Left lung (tissue), 10 donors: ENCODE measurements around the gene ADAM10. TPM values are rescaled to one million over a fixed set of nuclear protein-coding genes. Genes with fewer than 3 reads are reported as not detected.
"Not testable (repeated sequence)": the region's sequence is repeated elsewhere in the genome, so short reads cannot be mapped to it uniquely, and the experiment has no call there.

Source experiments
- ATAC-seq: fragments of 200-7000 bp; cut with Tn5 transposase; one replicate; pipeline ENCODE4 v1.9.1; 2020; ENCODE audit warnings: moderate library complexity
- DNase-seq, 4 donors: peaks; one replicate each; pipeline ENCODE4 v3.0.0-alpha.2; 2013 to 2020
- H3K27ac ChIP-seq, 2 donors: fragments of 200-600 bp; sonication (generic) in 1 of 2; one replicate each; pipeline versions ENCODE4 v1.5.0 to v1.8.0; 2020 to 2021
- H3K27me3 ChIP-seq, 2 donors: fragments of 200-600 bp; sonication (generic) in 1 of 2; one replicate each; pipeline versions ENCODE4 v1.5.0 to v1.8.0; 2020 to 2021
- H3K36me3 ChIP-seq, 2 donors: fragments of 200-600 bp; sonication (generic) in 1 of 2; one replicate each; pipeline versions ENCODE4 v1.5.0 to v1.8.0; 2020 to 2021
- H3K4me1 ChIP-seq, 2 donors: fragments of 200-600 bp; one replicate each; pipeline ENCODE4 v1.8.0; 2021
- H3K4me3 ChIP-seq, 2 donors: fragments of 200-600 bp; sonication (generic) in 1 of 2; one replicate each; pipeline versions ENCODE4 v1.5.0 to v1.8.0; 2020 to 2021; ENCODE audit warnings: mild to moderate bottlenecking in 1 of 2
- H3K9me3 ChIP-seq, 2 donors: fragments of 200-600 bp; sonication (generic) in 1 of 2; one replicate each; pipeline versions ENCODE4 v1.5.0 to v1.8.0; 2020 to 2021
- CTCF ChIP-seq, 2 donors: fragments of 200-600 bp; sonication (generic) in 1 of 2; IDR thresholded peaks; one replicate each; pipeline versions ENCODE4 v1.5.0 to v1.8.0; 2021; ENCODE audit warnings: antibody characterized with exemption in 2 of 2
- intact Hi-C, 2 donors: fragments of 100-400 bp; cut with DNase I; formaldehyde crosslinking; loops; one replicate each; pipeline versions ENCODE4 v1.11.2 to v1.14.2; 2022
- polyA plus RNA-seq, 6 donors: library from polyadenylated mRNA; unstranded; fragments of 120-200 nt; gene quantifications; one replicate each; pipeline ENCODE4 v1.2.1, GENCODE V29; 2013; ENCODE audit not compliant: insufficient read length in 6 of 6
- total RNA-seq, 2 donors: library from RNA; stranded (reverse); fragmentation: NEBNext Ultra II Directional; extraction: Animal tissue kit (Norgen Biotek cat#: 25700); gene quantifications; one replicate each; pipeline ENCODE4 v1.2.1, GENCODE V29; 2021
- donor health status: DM: no; HTN: yes; CAD: no.
- donor health status: DM: no; HTN: no; CAD: no.

Gene ADAM10
- total and polyA plus RNA-seq, 8 donors: 130 to 167 (median 156) TPM

DNA sequence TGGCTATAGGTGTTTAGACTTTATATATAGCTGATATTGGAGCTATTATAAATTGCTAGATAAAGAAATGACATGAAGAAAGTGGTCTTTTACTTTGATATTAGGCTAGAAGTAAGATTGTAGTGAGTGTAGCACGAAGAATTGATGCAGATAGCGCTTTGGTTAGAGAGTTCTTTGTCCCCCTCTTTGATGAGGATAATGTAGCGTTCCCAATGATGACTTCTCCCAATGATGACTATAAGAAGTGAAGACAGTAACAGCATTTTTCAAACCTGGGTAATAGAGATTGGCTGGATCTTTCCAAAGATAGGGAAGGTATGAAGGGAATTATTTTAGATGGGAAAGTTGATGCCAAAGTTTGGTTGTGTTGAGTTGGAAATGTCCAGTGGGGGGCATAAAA, 25.9 kb upstream of the ADAM10 start:
- no peak overlapping the region for H3K4me3 ChIP-seq
- no peaks in the 10 kb centered on the region for H3K9me3 ChIP-seq
- no peaks in the 10 kb centered on the region for H3K27me3 ChIP-seq
- no peak overlapping the region for H3K27ac ChIP-seq
- no peak for DNase-seq
- no peak for ATAC-seq
- intact Hi-C loops: no loop called here
- H3K4me1 ChIP-seq: peaks cover 19 to 43% of the 10 kb centered on the region in 2 donors
- no peaks in the 10 kb centered on the region for H3K36me3 ChIP-seq
- no peak for TF ChIP-seq CTCF (IDR thresholded peaks at IDR 0.05)

GRCh38 chr15:58773024-58773423, 23.5 kb upstream of the ADAM10 start:
- intact Hi-C loops: no loop called here
- no peak for TF ChIP-seq CTCF (IDR thresholded peaks at IDR 0.05)
- no peak overlapping the region for H3K27ac ChIP-seq

DNA sequence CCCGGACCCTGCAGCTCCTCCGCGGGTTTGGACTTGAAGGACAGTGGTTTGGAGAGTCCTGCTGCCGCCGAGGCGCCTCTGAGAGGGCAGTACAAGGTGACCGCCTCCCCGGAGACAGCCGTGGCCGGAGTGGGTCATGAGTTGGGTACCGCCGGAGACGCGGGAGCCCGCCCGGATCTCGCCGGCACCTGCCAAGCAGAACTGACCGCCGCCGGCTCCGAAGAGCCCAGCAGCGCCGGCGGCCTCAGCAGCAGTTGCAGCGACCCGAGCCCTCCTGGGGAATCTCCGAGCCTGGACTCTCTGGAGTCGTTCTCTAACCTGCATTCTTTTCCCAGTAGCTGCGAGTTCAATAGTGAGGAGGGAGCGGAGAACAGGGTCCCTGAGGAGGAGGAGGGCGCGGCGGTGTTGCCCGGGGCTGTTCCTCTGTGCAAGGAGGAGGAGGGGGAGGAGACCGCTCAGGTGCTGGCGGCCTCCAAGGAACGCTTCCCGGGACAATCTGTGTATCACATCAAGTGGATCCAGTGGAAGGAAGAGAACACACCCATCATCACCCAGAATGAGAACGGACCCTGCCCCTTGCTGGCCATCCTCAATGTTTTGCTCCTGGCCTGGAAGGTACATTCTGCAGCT, 22.2 kb upstream of the ADAM10 start:
- TF ChIP-seq CTCF (IDR thresholded peaks at IDR 0.05): no peak
- DNase-seq (peak; percentile 28 to 91 (median 50)), ATAC-seq (peak; percentile 51)
- peaks cover 24 to 45% of the 10 kb centered on the region in 2 donors for H3K4me1 ChIP-seq
- no peaks in the 10 kb centered on the region for H3K9me3 ChIP-seq
- H3K27me3 ChIP-seq: no peaks in the 10 kb centered on the region
- H3K36me3 ChIP-seq: no peaks in the 10 kb centered on the region
- intact Hi-C loops: no loop called here
- H3K4me3 ChIP-seq: peak overlapping the region; percentile 64 to 79
- peak overlapping the region; percentile 96 to 97 for H3K27ac ChIP-seq

More at GRCh38 chr15:58773024-58773423, 23.5 kb upstream of the ADAM10 start:
- Histone ChIP-seq H3K9me3 (no peaks in the 10 kb centered on the region), H3K4me3 (peak overlapping the region; percentile 64 to 79), H3K36me3 (no peaks in the 10 kb centered on the region), H3K4me1 (peaks cover 24 to 49% of the 10 kb centered on the region in 2 donors), H3K27me3 (no peaks in the 10 kb centered on the region)
- DNase-seq (no peak), ATAC-seq (no peak)

- peak in 1 of 2 donors; percentile 27 for TF ChIP-seq CTCF (IDR thresholded peaks at IDR 0.05)
- peak; percentile 96 for ATAC-seq
- H3K27ac ChIP-seq: peak within 1 kb of the TSS; percentile 96 to 97
- no peaks in the 10 kb centered on the region for H3K27me3 ChIP-seq
- no peaks in the 10 kb centered on the region for H3K36me3 ChIP-seq
- intact Hi-C loops: no loop called here
- H3K9me3 ChIP-seq: no peaks in the 10 kb centered on the region
- H3K4me3 ChIP-seq: peak within 1 kb of the TSS; percentile 64 to 79
- DNase-seq: peak; percentile 99 to 100 (median 100)
- peaks cover 24 to 44% of the 10 kb centered on the region in 2 donors for H3K4me1 ChIP-seq
These were observed 21.5 kb upstream of the ADAM10 start, which contains the start of gene MINDY2 for GRCh38 chr15:58770857-58771620. Gene MINDY2, plus strand, starts transcription at chr15:58771302. Its CDS starts 94 bp downstream, at chr15:58771396.

GRCh38 chr15:58770519-58770856, 21.0 kb upstream of the ADAM10 start:
- Histone ChIP-seq H3K36me3 (no peaks in the 10 kb centered on the region), H3K27ac (peak overlapping the region; percentile 96 to 97), H3K4me1 (peaks cover 24 to 42% of the 10 kb centered on the region in 2 donors), H3K9me3 (no peaks in the 10 kb centered on the region), H3K4me3 (peak overlapping the region; percentile 30 to 79), H3K27me3 (no peaks in the 10 kb centered on the region)
- intact Hi-C loops: no loop called here
- DNase-seq: no peak
- no peak for TF ChIP-seq CTCF (IDR thresholded peaks at IDR 0.05)
- ATAC-seq: peak; percentile 32

- H3K4me3 ChIP-seq, H3K36me3 ChIP-seq, H3K27me3 ChIP-seq, H3K27ac ChIP-seq, ATAC-seq, DNase-seq: not testable (repeated sequence)
- Histone ChIP-seq H3K9me3 (peaks cover 0 to 14% of the 10 kb centered on the region in 2 donors), H3K4me1 (peaks cover 19 to 24% of the 10 kb centered on the region in 2 donors)
- intact Hi-C loops: loop anchor here in 1 of 2 donors (10.0 kb wide), 1 partner anchor 504 kb away; no protein-coding TSS in a partner anchor
These were observed 19.1 kb upstream of the ADAM10 start for GRCh38 chr15:58768601-58769004.
